ENCODE results near the gene ZNRF2. TPM values are rescaled to one million over a fixed set of nuclear protein-coding genes. Genes with fewer than 3 reads are reported as not detected.

ZNRF2 gene
- total and polyA plus RNA-seq, 9 donors: 3.0 to 24.8 (median 11.5) TPM

- intact Hi-C loops (cut with DNase I): no loop called here
- TF ChIP-seq, protein P1, sequence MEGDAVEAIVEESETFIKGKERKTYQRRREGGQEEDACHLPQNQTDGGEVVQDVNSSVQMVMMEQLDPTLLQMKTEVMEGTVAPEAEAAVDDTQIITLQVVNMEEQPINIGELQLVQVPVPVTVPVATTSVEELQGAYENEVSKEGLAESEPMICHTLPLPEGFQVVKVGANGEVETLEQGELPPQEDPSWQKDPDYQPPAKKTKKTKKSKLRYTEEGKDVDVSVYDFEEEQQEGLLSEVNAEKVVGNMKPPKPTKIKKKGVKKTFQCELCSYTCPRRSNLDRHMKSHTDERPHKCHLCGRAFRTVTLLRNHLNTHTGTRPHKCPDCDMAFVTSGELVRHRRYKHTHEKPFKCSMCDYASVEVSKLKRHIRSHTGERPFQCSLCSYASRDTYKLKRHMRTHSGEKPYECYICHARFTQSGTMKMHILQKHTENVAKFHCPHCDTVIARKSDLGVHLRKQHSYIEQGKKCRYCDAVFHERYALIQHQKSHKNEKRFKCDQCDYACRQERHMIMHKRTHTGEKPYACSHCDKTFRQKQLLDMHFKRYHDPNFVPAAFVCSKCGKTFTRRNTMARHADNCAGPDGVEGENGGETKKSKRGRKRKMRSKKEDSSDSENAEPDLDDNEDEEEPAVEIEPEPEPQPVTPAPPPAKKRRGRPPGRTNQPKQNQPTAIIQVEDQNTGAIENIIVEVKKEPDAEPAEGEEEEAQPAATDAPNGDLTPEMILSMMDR (IDR thresholded peaks at IDR 0.05): no peak
- TF ChIP-seq EP300 (IDR thresholded peaks at IDR 0.05): no peak
- no peak for TF ChIP-seq POLR2A (IDR thresholded peaks at IDR 0.05)
These were observed 45.3 kb downstream of the ZNRF2 start for GRCh38 chr7:30329716-30330115.

GRCh38 chr7:30330134-30331111 is 46.0 kb downstream of the ZNRF2 start:
- H3K4me1 ChIP-seq (ENCODE audit: insufficient read depth): no peaks in the 10 kb centered on the region
- no peaks in the 10 kb centered on the region for H3K36me3 ChIP-seq
- 87 to 92% (median 90%) methylated on average over 3 of the region's 3 CpGs for WGBS, 3 donors
- H3K4me3 ChIP-seq: no peak overlapping the region
- DNase-seq: no peak
- H3K27ac ChIP-seq: no peak overlapping the region
- TF ChIP-seq, protein P1 (IDR thresholded peaks at IDR 0.05): no peak
- TF ChIP-seq POLR2A (IDR thresholded peaks at IDR 0.05): no peak
- TF ChIP-seq EP300 (IDR thresholded peaks at IDR 0.05): no peak
- no peaks in the 10 kb centered on the region for H3K9me3 ChIP-seq
- intact Hi-C loops (cut with DNase I): no loop called here
- no peaks in the 10 kb centered on the region for H3K27me3 ChIP-seq

More at GRCh38 chr7:30329716-30330115, 45.3 kb downstream of the ZNRF2 start:
- Histone ChIP-seq H3K27ac (no peak overlapping the region), H3K27me3 (no peaks in the 10 kb centered on the region), H3K9me3 (no peaks in the 10 kb centered on the region), H3K4me1 (ENCODE audit: insufficient read depth) (no peaks in the 10 kb centered on the region), H3K36me3 (no peaks in the 10 kb centered on the region), H3K4me3 (no peak overlapping the region)
- WGBS, 3 donors: 86 to 91% (median 89%) methylated on average over 3 of the region's 3 CpGs
- DNase-seq: no peak

GRCh38 chr7:30331338-30331737 is 46.9 kb downstream of the ZNRF2 start:
- DNase-seq: no peak
- TF ChIP-seq POLR2A (IDR thresholded peaks at IDR 0.05): no peak
- TF ChIP-seq, protein P1 (IDR thresholded peaks at IDR 0.05): no peak
- TF ChIP-seq EP300 (IDR thresholded peaks at IDR 0.05): no peak
- H3K36me3 ChIP-seq: no peaks in the 10 kb centered on the region
- H3K4me1 ChIP-seq (ENCODE audit: insufficient read depth): no peaks in the 10 kb centered on the region
- H3K9me3 ChIP-seq: no peaks in the 10 kb centered on the region
- no peak overlapping the region for H3K27ac ChIP-seq
- H3K27me3 ChIP-seq: no peaks in the 10 kb centered on the region
- no peak overlapping the region for H3K4me3 ChIP-seq
- 86 to 89% (median 87%) methylated on average over 2 of the region's 2 CpGs for WGBS, 3 donors
- intact Hi-C loops (cut with DNase I): no loop called here

DNA sequence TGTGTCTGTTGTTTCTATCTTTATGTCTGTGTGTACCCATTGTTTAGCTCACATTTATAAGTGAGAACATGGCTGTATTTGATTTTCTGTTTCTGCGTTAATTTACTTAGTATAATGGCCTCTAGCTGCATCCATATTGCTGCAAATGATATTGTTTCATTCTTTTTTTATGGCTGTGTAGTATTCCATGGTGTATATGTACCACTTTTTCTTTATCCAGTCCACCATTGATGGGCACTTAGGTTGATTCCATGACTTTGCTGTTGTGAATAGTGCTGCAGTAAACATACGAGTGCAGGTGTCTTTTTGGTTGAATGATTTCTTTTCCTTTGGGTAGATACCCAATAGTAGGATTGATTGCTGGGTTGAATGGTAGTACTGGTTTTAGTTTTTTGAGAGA is 48.2 kb downstream of the ZNRF2 start:
- WGBS, 3 donors: 93 to 95% (median 95%) methylated on average over 2 of the region's 2 CpGs
- TF ChIP-seq EP300 (IDR thresholded peaks at IDR 0.05) (no peak), POLR2A (IDR thresholded peaks at IDR 0.05) (no peak)
- TF ChIP-seq, protein P1 (IDR thresholded peaks at IDR 0.05): no peak
- Histone ChIP-seq H3K9me3 (no peaks in the 10 kb centered on the region), H3K4me1 (ENCODE audit: insufficient read depth) (no peaks in the 10 kb centered on the region), H3K27me3 (no peaks in the 10 kb centered on the region), H3K36me3 (no peaks in the 10 kb centered on the region), H3K27ac (no peak overlapping the region), H3K4me3 (no peak overlapping the region)
- intact Hi-C loops (cut with DNase I): no loop called here
- DNase-seq: no peak

All from ovary (tissue), 9 donors.